DMS 273 (cell line): ENCODE measurements around the gene CCIN.

Experiments used
- DNase-seq: peaks from one replicate; lab custom pipeline; 2025; ENCODE audit not compliant: unreplicated experiment; lab: John Stamatoyannopoulos, UW

Gene CCIN

GRCh38 chr9:36188212-36188611 is 19.0 kb downstream of the CCIN start:
- DNase-seq = no peak

- no peak for DNase-seq
These were observed 20.8 kb downstream of the CCIN start for GRCh38 chr9:36189976-36190375.

- DNase-seq = peak; percentile 99
These were observed 21.5 kb downstream of the CCIN start, which contains the start of gene CLTA for GRCh38 chr9:36190388-36191289. TSS of gene CLTA (plus strand) at chr9:36190921. CDS start at chr9:36191057, 136 bp downstream.

DNA sequence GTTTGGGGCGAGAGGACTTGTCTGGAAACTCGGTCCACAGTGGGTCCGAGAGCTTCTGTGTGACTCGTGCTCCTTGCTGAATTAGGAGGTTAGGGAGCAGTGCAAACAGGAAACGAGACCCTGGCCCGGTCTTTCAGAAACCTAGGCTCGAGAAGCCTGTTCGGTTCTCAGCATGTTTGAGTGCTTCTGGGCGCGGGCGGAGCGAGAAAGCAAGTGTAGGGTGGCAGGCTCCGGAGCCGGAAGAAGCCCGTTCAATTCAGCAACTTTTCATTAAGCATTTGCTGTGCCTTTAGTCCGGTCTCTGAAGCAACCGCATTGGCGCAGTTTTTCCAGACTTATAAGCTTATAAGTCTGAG is 22.1 kb downstream of the CCIN start:
- peak; percentile 58 for DNase-seq

DNA sequence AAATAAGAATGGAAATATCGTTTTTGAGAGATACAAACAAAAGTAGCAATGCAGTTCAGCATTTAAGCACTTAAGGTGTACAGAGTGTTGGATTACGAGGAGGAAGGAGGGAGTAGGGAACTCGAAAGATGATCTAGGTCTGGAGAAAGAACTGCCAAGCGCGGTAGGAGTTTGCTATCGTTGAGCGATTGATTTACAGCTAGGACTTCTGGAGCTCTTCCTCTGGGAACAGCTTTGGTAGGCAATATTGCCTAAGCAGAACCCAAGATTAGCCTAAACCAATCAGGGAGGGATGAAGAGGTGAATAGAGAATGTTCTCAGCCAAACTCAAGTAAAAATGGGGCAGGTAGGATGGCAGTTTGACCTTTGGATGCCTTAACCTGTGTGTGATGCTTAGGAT is 22.5 kb downstream of the CCIN start:
- DNase-seq = peak; percentile 38

DNA sequence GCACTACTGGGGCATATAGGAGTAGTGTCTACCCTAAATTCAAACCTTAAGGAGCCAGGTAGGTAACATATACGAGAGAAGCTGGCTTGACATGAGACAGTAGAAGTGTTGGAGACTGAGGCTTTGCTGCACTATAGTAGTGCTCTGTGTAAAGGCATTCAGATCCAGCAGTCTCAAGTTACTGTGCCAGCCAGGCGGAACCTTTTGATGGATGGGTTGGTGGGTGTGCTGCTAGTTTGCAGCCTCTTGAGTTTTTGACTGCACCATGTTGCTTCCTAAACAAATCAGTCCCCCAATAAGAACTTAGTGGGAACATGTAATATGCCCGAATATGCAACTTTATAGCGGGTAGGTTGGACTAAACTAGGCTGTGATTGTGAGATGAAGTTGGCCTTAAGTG is 23.0 kb downstream of the CCIN start:
- DNase-seq = peak; percentile 60

DNA sequence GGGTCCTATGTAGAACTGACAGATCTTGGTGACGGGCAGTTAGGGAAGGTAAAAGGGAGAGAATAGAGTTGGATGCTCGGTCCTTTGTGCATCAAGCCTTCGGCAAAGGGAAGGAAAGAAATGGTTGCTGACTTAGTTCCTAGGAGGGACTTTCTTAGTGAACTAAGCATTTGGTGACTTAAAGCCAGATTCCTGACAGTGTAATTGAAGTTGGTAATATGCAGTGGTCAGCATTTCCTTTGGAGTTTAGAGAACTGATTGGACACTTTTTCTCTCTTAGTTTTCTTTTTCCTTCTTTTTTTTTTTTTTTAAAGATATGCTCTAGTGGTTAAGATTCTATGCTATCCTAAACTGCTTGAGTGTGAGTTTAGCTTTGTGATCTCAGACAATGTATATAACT is 23.8 kb downstream of the CCIN start:
- no peak for DNase-seq

DNA sequence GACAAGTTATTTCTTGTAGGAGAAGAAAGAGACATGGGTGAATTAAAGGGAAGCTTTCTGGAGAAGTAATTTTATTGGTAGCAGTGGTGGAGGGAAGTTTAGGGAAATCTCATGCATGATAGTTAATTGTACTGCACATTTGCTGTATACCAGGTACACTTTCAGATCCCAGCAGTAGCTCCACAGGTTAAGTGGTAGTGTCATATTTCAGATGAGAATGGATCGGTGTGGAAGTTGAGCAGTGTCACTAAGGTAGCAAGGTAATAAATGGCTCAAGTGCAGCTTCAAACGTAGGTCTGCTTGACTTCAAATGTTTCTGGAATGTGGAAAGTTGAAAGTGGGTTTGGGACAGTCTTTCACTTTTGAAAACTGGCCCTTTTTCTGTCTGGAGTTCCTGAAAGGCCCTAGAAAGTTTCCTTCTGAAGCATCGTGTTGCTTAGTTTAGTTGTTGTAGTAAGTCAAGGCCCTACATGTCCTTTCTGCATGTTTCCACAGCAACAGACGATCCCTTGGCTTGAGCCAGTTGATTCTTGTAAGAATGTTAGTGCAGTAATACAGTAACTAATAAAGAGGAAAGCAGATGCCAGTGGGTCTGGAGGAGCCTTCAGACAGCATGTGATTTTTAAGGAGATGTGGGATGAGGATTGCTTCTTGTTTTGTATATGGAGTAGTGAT is 25.3 kb downstream of the CCIN start:
- DNase-seq = no peak

DNA sequence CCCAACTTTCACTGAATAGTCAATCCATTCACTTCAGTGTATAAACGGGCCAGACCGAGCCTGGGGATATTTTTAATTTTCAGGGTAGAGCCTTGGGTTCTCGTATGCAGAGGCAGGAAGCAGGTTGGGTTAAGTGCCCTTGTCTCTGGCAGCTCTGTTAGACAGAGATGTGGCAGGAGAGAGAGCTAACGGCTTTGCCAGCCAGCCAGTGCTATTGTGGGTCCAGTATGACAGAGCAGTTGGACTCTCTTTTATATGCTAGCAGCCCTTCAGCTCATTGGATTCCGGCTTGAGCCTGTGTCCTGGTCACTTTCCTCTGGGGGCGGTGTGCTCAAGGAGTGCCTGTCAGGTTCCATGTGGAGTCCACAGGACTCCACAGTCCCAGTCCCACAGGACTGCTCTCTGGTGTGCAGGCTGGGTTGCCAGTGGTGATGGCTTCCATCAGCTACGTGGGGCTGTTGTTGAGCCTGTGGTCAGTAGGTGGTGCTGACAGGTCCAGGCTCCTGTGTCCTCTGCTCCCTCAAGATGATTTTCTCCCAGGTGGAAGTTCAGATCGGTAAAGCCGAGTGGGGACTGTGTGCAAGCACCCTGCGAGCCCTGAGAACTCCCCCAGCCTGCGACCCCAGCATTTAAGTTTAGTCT is 35.8 kb downstream of the CCIN start:
- peak; percentile 20 for DNase-seq

DNA sequence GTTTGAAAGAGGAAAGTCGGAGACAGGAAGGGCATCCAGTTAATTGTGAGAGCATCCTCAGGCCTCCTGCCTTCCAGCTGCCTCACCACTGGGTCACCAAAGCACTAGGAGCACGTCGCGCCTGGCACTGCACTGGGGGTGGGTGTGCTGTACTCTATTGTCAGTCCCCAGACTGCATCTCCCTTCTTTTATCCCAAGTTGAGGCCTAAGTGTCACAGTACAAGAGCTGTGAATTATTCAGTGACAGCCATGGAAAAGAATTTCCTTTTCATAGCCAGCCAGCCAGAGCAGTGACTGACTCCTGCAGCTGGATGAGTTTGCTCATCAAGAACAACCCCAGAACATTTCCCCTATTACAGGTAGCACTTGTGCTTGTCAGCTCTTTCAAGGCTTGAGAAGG is 37.8 kb downstream of the CCIN start:
- DNase-seq = no peak

GRCh38 chr9:36207546-36208012 is 38.4 kb downstream of the CCIN start:
- no peak for DNase-seq

DNA sequence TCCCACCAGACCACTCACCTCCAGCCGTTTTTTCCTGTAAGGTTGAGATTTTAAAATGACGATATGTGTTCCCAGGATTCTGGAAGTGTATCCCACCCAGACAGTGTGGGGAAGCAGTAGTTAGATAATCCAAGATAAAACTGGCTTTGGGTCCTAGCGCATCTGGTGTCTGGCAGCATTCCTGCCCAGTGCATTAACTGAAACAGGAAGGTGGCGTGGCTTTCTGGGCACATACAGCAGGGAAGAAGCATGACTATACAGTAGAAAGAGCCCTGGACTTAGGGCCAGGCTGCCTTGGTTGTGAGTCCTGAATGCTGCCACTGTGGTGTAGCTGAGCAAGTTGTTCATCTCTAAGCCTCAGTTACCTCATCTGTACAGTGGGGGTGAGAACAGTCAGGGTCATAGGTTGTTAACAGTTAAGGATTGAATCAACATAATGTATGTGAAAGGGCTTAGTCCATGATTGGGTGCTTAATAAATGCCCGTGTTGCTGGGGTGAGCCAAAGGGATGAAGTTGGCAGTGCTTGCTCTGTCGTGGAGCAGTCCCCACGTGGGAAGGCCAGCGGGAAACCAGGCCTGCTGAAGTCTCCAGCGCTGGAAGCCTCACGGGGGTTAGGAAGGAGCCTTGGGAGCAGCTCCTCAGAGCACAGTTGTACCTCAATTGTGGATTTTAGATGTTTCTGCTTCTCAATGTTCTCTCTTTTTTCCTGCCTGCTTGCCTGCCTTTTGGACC is 39.5 kb downstream of the CCIN start:
- DNase-seq = no peak

DNA sequence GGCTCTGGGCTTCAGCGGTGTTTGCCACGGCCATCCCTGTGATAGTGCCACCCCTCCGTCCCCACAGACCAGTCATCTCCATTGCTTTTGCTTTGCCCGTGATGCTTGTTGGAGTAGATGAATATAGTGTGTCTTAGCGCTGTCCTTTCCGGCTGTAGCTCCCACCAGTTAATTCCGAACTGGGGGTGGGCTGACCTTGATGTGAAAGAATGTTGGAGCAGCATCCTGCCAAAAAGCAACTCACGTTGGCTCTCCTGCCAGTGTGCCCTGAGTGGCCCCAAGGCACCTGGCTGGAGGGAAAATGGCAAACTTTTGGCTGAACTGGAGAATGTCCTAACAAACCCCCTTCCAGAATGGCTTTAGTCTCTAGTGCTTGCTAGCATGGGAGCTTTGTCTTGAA is 41.5 kb downstream of the CCIN start:
- no peak for DNase-seq

DNA sequence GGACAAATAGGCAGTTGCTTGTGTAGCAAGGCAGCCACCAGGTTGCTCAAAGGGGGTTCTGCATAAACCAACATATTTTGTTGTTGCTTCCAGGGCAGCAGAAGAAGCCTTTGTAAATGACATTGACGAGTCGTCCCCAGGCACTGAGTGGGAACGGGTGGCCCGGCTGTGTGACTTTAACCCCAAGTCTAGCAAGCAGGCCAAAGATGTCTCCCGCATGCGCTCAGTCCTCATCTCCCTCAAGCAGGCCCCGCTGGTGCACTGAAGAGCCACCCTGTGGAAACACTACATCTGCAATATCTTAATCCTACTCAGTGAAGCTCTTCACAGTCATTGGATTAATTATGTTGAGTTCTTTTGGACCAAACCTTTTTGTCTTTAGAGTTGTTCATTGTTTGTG is 42.3 kb downstream of the CCIN start:
- DNase-seq = no peak

GRCh38 chr9:36213387-36213786 is 44.2 kb downstream of the CCIN start:
- no peak for DNase-seq

DNA sequence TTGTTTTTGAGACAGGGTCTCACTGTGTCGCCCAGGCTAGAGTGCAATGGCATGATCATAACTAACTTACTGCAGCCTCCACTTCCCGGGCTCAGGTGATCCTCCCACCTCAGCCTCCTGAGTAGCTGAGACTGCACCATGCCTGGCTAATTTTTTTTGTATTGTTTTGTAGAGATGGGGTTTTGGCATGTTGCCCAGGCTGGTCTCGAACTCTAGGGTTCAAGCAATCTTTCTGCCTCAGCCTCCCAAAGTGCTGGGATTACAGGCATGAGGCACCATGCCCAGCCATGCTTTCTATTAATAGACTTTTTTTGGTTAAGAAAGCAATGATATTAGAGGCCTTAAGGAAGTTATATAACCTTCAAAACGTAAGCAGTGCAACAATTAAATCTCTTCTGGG is 44.8 kb downstream of the CCIN start:
- no peak for DNase-seq

- peak; percentile 58 for DNase-seq
These were observed 45.4 kb downstream of the CCIN start for GRCh38 chr9:36214571-36214970.

DNA sequence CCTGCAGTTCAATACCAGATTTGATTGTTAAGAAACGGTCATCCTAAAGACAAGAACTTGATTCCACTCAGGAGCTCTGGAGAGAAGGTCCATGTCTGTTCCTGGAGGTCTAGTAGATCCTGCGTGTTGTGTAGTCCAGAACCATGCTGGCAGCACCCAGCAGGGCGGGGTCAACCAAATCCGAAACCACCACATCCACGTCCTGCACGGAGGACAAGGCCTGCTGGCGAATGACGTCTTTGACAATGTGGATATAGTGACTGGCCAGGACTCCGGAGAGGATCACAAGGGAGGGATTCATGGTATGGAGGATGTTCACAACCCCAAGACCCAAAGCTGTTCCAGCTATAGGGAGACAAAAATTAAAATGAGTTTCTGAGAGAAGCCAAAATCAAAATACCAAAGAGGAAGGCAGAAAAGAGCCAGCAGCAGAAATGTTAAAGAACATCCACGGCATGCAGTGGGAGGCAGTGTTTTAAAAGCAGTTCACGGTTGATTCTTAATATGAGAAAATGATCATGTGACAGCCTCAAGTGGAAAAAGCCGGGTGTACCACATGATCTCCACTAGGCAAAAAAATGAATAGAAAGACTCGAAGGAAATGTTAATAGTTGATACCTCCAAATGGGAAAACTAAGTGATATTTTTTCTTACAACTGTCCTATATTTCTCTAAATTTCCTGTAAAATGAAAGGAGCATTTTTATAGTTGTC is 48.2 kb downstream of the CCIN start:
- DNase-seq = no peak

- no peak for DNase-seq
These were observed 48.8 kb downstream of the CCIN start for GRCh38 chr9:36218011-36218410.

DNA sequence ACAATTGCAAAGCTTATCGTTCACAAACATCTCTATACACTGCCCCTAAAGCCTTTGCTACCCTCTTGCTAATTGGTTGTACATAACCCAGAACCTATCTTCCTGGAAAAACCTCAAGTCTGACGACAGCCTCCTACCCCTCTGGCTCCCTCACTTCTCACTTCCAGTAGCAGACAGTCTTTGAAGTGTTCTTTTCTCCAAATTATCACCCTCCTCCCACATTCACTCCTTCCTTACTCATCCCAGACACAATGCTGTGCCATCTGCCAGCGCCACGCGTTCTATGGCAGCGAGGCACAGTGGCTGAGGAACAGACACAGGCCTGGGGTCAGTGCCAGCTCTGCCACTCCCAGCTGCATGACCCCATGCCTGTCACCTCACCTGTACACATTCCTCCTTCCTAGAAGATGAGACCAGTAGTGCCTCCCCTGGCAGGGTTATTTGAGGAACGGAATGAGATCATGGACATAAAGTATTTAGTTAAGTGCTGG is 49.3 kb downstream of the CCIN start:
- DNase-seq = no peak
